HTERT RPE-1 (cell line): ENCODE results near the gene HSD17B13.
"Not testable (repeated sequence)": the region's sequence is repeated elsewhere in the genome, so short reads cannot be mapped to it uniquely, and the experiment has no call there.

ENCODE experiments used
- in situ Hi-C: fragments of 300-500 bp; cut with MboI; formaldehyde crosslinking; loops from 4 replicates; pipeline ENCODE4 v1.14.3; 2020; ENCODE audit warnings: low sequenced_read_pairs

Gene HSD17B13

GRCh38 chr4:87317527-87317926 is 5.2 kb downstream of the HSD17B13 start:
- in situ Hi-C loops: no loop called here

GRCh38 chr4:87316961-87317360 is 5.7 kb downstream of the HSD17B13 start:
- in situ Hi-C loops: no loop called here

GRCh38 chr4:87315000-87315399 is 7.7 kb downstream of the HSD17B13 start:
- in situ Hi-C loops: not testable (repeated sequence)

- in situ Hi-C loops: no loop called here
Observed at GRCh38 chr4:87313756-87314155, 8.9 kb downstream of the HSD17B13 start.

GRCh38 chr4:87311684-87312083 is 11.0 kb downstream of the HSD17B13 start:
- in situ Hi-C loops: no loop called here

GRCh38 chr4:87310691-87311335 is 11.9 kb downstream of the HSD17B13 start:
- in situ Hi-C loops: no loop called here

GRCh38 chr4:87309625-87310024 is 13.1 kb downstream of the HSD17B13 start:
- in situ Hi-C loops: no loop called here

- in situ Hi-C loops: no loop called here
Observed at GRCh38 chr4:87306056-87306455, 16.6 kb downstream of the HSD17B13 start.

- in situ Hi-C loops: no loop called here
Observed at GRCh38 chr4:87305562-87305961, 17.1 kb downstream of the HSD17B13 start.

- in situ Hi-C loops: no loop called here
Observed at GRCh38 chr4:87304745-87305432, 17.8 kb downstream of the HSD17B13 start.

GRCh38 chr4:87299898-87300297 is 22.8 kb downstream of the HSD17B13 start:
- in situ Hi-C loops: no loop called here

- in situ Hi-C loops: no loop called here
Observed at GRCh38 chr4:87298362-87298761, 24.3 kb downstream of the HSD17B13 start.

- in situ Hi-C loops: not testable (repeated sequence)
Observed at GRCh38 chr4:87294911-87295310, 27.8 kb downstream of the HSD17B13 start.

GRCh38 chr4:87293889-87294288 is 28.8 kb downstream of the HSD17B13 start:
- in situ Hi-C loops: not testable (repeated sequence)

- in situ Hi-C loops: no loop called here
Observed at GRCh38 chr4:87286970-87287369, 35.7 kb downstream of the HSD17B13 start.

- in situ Hi-C loops: not testable (repeated sequence)
Observed at GRCh38 chr4:87284268-87284667, 38.4 kb downstream of the HSD17B13 start.

- in situ Hi-C loops: no loop called here
Observed at GRCh38 chr4:87283151-87283550, 39.5 kb downstream of the HSD17B13 start.

- in situ Hi-C loops: no loop called here
Observed at GRCh38 chr4:87281603-87282002, 41.1 kb downstream of the HSD17B13 start.

- in situ Hi-C loops: no loop called here
Observed at GRCh38 chr4:87278335-87278794, 44.3 kb downstream of the HSD17B13 start.

GRCh38 chr4:87275311-87275710 is 47.4 kb downstream of the HSD17B13 start:
- in situ Hi-C loops: no loop called here

- in situ Hi-C loops: no loop called here
Observed at GRCh38 chr4:87274803-87275202, 47.9 kb downstream of the HSD17B13 start.

GRCh38 chr4:87274327-87274726 is 48.4 kb downstream of the HSD17B13 start:
- in situ Hi-C loops: no loop called here
